SH-SY5Y (cell line): ENCODE results near the gene LRIG2.

ENCODE experiments used
- GATA2 ChIP-seq: IDR thresholded peaks from 2 replicates; pipeline ENCODE4 v1.6.1; 2011; ENCODE audit warnings: mild to moderate bottlenecking, low read depth, low read length
- GATA3 ChIP-seq: IDR thresholded peaks from 2 replicates; pipeline ENCODE4 v1.6.1; 2011; ENCODE audit warnings: low read depth, mild to moderate bottlenecking, low read length, moderate library complexity

LRIG2 gene

GRCh38 chr1:113170519-113170918, 97.5 kb downstream of the LRIG2 start:
- TF ChIP-seq GATA2 (no peak), GATA3 (no peak)

- TF ChIP-seq GATA3 (no peak), GATA2 (no peak)
Observed at GRCh38 chr1:113178106-113178505, 105.1 kb downstream of the LRIG2 start.

- TF ChIP-seq GATA2 (no peak), GATA3 (no peak)
Observed at GRCh38 chr1:113178522-113178921, 105.5 kb downstream of the LRIG2 start.
